Neural progenitor cell (in vitro differentiated cells): Measurements from ENCODE around the gene TMEM203.

Experiments
- EZH2 ChIP-seq: fragments of 200-600 bp; sonication (generic); IDR thresholded peaks from 2 replicates; pipeline ENCODE4 v1.6.1; 2017; ENCODE audit warnings: antibody characterized with exemption, mild to moderate bottlenecking, moderate library complexity
- EZH2phosphoT487 ChIP-seq: fragments of 200-600 bp; sonication (generic); IDR thresholded peaks from 2 replicates; pipeline ENCODE4 v1.6.1; 2017; ENCODE audit warnings: antibody characterized with exemption
- TF ChIP-seq, protein P1 (sequence below): fragments of 200-600 bp; sonication (generic); IDR thresholded peaks from 2 replicates; pipeline ENCODE4 v1.5.1; 2017; ENCODE audit warnings: antibody characterized with exemption, mild to moderate bottlenecking

DNA sequence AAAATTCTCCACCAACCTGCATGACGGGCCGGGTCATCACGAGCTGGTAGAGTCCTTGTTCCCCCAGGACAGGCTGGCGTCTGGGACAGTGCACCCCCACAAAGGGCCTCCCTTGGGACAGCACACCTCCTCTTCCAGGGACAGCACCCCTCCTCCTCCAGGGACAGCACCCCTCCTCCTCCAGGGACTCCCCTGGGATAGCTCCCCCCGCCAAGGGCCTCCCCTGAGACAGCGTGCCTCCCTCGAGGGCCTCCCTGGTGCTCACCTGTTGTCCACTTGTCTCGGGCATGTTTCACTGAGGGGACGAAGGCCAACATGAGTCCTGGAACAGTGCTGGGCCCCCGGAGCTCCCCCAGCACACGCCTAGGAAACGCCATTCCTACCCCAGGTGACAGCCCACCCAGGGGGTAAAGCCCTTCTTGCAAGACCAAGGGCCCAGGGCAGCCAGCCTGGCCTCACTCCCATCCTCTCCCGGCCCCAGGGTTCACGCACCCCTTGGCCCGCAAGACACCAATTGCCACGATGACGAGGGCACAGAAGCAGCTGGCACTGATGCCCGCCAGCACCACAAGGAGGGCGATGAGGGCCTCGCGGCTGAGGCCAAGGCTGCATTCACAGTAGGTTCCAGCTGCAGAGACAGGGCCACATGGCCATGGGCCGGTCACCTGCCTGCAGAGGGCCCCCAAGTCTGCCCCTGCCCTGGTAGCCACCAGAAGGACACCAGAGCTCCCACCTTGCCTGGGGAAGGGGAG is 34.1 kb downstream of the TMEM203 start:
- TF ChIP-seq, protein P1, sequence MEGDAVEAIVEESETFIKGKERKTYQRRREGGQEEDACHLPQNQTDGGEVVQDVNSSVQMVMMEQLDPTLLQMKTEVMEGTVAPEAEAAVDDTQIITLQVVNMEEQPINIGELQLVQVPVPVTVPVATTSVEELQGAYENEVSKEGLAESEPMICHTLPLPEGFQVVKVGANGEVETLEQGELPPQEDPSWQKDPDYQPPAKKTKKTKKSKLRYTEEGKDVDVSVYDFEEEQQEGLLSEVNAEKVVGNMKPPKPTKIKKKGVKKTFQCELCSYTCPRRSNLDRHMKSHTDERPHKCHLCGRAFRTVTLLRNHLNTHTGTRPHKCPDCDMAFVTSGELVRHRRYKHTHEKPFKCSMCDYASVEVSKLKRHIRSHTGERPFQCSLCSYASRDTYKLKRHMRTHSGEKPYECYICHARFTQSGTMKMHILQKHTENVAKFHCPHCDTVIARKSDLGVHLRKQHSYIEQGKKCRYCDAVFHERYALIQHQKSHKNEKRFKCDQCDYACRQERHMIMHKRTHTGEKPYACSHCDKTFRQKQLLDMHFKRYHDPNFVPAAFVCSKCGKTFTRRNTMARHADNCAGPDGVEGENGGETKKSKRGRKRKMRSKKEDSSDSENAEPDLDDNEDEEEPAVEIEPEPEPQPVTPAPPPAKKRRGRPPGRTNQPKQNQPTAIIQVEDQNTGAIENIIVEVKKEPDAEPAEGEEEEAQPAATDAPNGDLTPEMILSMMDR, result no peak
- no peak for TF ChIP-seq EZH2
- TF ChIP-seq EZH2phosphoT487, result no peak
